GM19467 (cell line): Measurements from ENCODE around the gene CPEB3.
"Not testable (repeated sequence)": the region's sequence is repeated elsewhere in the genome, so short reads cannot be mapped to it uniquely, and the experiment has no call there.

Experiments used
- ATAC-seq: cut with Tn5 transposase; IDR thresholded peaks from one replicate; pipeline ENCODE4 v1.9.1; 2021; ENCODE audit warnings: mild to moderate bottlenecking, moderate library complexity; ENCODE audit not compliant: unreplicated experiment

Gene CPEB3

GRCh38 chr10:92290837-92291615 is at the start of gene CPEB3, which contains the start of gene MARCHF5:
CPEB3 (minus strand) TSS chr10:92291078; CDS start chr10:92240350, 50,728 bp downstream.
MARCHF5 (plus strand) TSS chr10:92291167; CDS start chr10:92291495, 328 bp downstream.
- peak; percentile 99 for ATAC-seq

GRCh38 chr10:92329927-92330326 is 39.0 kb upstream of the CPEB3 start:
- ATAC-seq = not testable (repeated sequence)

GRCh38 chr10:92328993-92329392 is 38.1 kb upstream of the CPEB3 start:
- ATAC-seq = no peak

GRCh38 chr10:92327445-92328433 is 36.9 kb upstream of the CPEB3 start:
- no peak for ATAC-seq

- ATAC-seq = no peak
Observed at GRCh38 chr10:92323079-92323478, 32.2 kb upstream of the CPEB3 start.

- no peak for ATAC-seq
Observed at GRCh38 chr10:92316610-92317009, 25.7 kb upstream of the CPEB3 start.

GRCh38 chr10:92313750-92314149 is 22.9 kb upstream of the CPEB3 start:
- ATAC-seq = no peak

- ATAC-seq = no peak
Observed at GRCh38 chr10:92309272-92309671, 18.4 kb upstream of the CPEB3 start.

- no peak for ATAC-seq
Observed at GRCh38 chr10:92305133-92306072, 14.5 kb upstream of the CPEB3 start.

GRCh38 chr10:92304061-92304460 is 13.2 kb upstream of the CPEB3 start:
- no peak for ATAC-seq

GRCh38 chr10:92303096-92303495 is 12.2 kb upstream of the CPEB3 start:
- no peak for ATAC-seq

- ATAC-seq = no peak
Observed at GRCh38 chr10:92298487-92298886, 7.6 kb upstream of the CPEB3 start.

GRCh38 chr10:92291921-92292845 is 1.3 kb upstream of the CPEB3 start:
- no peak for ATAC-seq

GRCh38 chr10:92291616-92291865 is 663 bp upstream of the CPEB3 start:
- no peak for ATAC-seq

- peak; percentile 1 for ATAC-seq
Observed at GRCh38 chr10:92290076-92290836, 622 bp downstream of the CPEB3 start.

- no peak for ATAC-seq
Observed at GRCh38 chr10:92284112-92284704, 6.7 kb downstream of the CPEB3 start.

- no peak for ATAC-seq
Observed at GRCh38 chr10:92278996-92279696, 11.7 kb downstream of the CPEB3 start.

GRCh38 chr10:92274071-92274470 is 16.8 kb downstream of the CPEB3 start:
- no peak for ATAC-seq
